ENCODE results near the gene DARS1. TPM values are rescaled to one million over a fixed set of nuclear protein-coding genes. Genes with fewer than 3 reads are reported as not detected.

The DARS1 gene
- total and polyA plus RNA-seq, 2 of the 13 experiments (the other 11 are each of a cell fraction or from before 2014, with no cell fraction given) = 149 to 230 TPM

GRCh38 chr2:135985018-135985825 lies at the start of gene DARS1 (continued):
- 0 out of 4 replicates have a peak, but pooled peaks of 1 of the 2 experiments have one; percentile 33 for TF ChIP-seq ATF4 (CRISPR knock-in tag; IDR thresholded peaks at IDR 0.05)
- TF ChIP-seq REXO4 (CRISPR knock-in tag; IDR thresholded peaks at IDR 0.05; ENCODE audit: borderline replicate concordance) = no peak
- no peak for TF ChIP-seq FOXP1 (IDR thresholded peaks at IDR 0.05)
- peak; percentile 27; the same call in 1 of the 2 replicates for TF ChIP-seq FOXP1 (CRISPR knock-in tag; IDR thresholded peaks at IDR 0.05)
- peak; percentile 85; the same call in 1 of the 2 replicates for TF ChIP-seq MTA1 (CRISPR knock-in tag; IDR thresholded peaks at IDR 0.05; ENCODE audit: borderline replicate concordance)
- no peak for TF ChIP-seq ZNF468 (CRISPR knock-in tag; IDR thresholded peaks at IDR 0.05)
- peak; percentile 92 for TF ChIP-seq ZBTB21 (CRISPR knock-in tag; IDR thresholded peaks at IDR 0.05)
- peak; percentile 93; the same call in 1 of the 2 replicates for TF ChIP-seq ZNF563 (CRISPR knock-in tag; IDR thresholded peaks at IDR 0.05)
- TF ChIP-seq TSC22D2 (CRISPR knock-in tag; IDR thresholded peaks at IDR 0.05; ENCODE audit: borderline replicate concordance) = no peak; the same call in 1 of the 2 replicates
- peak; percentile 3; the same call in 1 of the 2 replicates for TF ChIP-seq PHF21A (CRISPR knock-in tag; IDR thresholded peaks at IDR 0.05)
- TF ChIP-seq ZFP36 (IDR thresholded peaks at IDR 0.05; ENCODE audit: borderline replicate concordance, low read depth, low read length, partially characterized antibody) = no peak
- no peak for TF ChIP-seq POLR2AphosphoS2 (IDR thresholded peaks at IDR 0.05; ENCODE audit: low read depth, low read length)
- no peak for TF ChIP-seq NR3C1 (CRISPR knock-in tag; IDR thresholded peaks at IDR 0.05)
- no peak; the same call in 1 of the 2 replicates for TF ChIP-seq ZNF816 (CRISPR knock-in tag; IDR thresholded peaks at IDR 0.05; ENCODE audit: borderline replicate concordance)
- TF ChIP-seq MIXL1 (CRISPR knock-in tag; IDR thresholded peaks at IDR 0.05) = 0 out of 2 replicates have a peak, but pooled peaks have one; percentile 31
- peak; percentile 27; the same call in 1 of the 2 replicates for TF ChIP-seq JUN (CRISPR knock-in tag; IDR thresholded peaks at IDR 0.05)
- TF ChIP-seq ZBTB38 (CRISPR knock-in tag; IDR thresholded peaks at IDR 0.05) = no peak
- peak; percentile 63 for TF ChIP-seq SIN3A (IDR thresholded peaks at IDR 0.05; ENCODE audit: borderline replicate concordance, low read depth, low read length)
- TF ChIP-seq ZNF460 (CRISPR knock-in tag; IDR thresholded peaks at IDR 0.05; ENCODE audit: borderline replicate concordance) = peak; percentile 11; the same call in 1 of the 2 replicates
- TF ChIP-seq ZNF883 (CRISPR knock-in tag; IDR thresholded peaks at IDR 0.05; ENCODE audit: not compliant biosample characterization) = peak; percentile 96
- peak; percentile 32; the same call in 1 of the 2 replicates for TF ChIP-seq THRA (CRISPR knock-in tag; IDR thresholded peaks at IDR 0.05; ENCODE audit: borderline replicate concordance)
- TF ChIP-seq ZNF20 (CRISPR knock-in tag; IDR thresholded peaks at IDR 0.05) = no peak
- TF ChIP-seq ZNF292 (CRISPR knock-in tag; IDR thresholded peaks at IDR 0.05; ENCODE audit: borderline replicate concordance, low read depth) = peak; percentile 68; the same call in 1 of the 2 replicates
- peak; percentile 77 for TF ChIP-seq PATZ1 (CRISPR knock-in tag; IDR thresholded peaks at IDR 0.05)
- TF ChIP-seq RBAK (CRISPR knock-in tag; IDR thresholded peaks at IDR 0.05) = no peak
- TF ChIP-seq ZNF644 (CRISPR knock-in tag; IDR thresholded peaks at IDR 0.05; ENCODE audit: low read depth) = no peak
- peak; percentile 91 for TF ChIP-seq KAT7 (CRISPR knock-in tag; IDR thresholded peaks at IDR 0.05; ENCODE audit: borderline replicate concordance)
